HG03045 (cell line): ENCODE measurements around the gene NRXN3.
"Not testable (repeated sequence)": the region's sequence is repeated elsewhere in the genome, so short reads cannot be mapped to it uniquely, and the experiment has no call there.

Experiments used
- ATAC-seq: cut with Tn5 transposase; IDR thresholded peaks from one replicate; pipeline ENCODE4 v1.9.1; 2021; ENCODE audit warnings: mild to moderate bottlenecking, moderate library complexity; ENCODE audit not compliant: unreplicated experiment

NRXN3 gene

GRCh38 chr14:79098324-79098723 is 928.2 kb downstream of the NRXN3 start:
- no peak for ATAC-seq

GRCh38 chr14:79100578-79100977 is 930.4 kb downstream of the NRXN3 start:
- no peak for ATAC-seq

GRCh38 chr14:79101388-79101787 is 931.2 kb downstream of the NRXN3 start:
- no peak for ATAC-seq

GRCh38 chr14:79103764-79104163 is 933.6 kb downstream of the NRXN3 start:
- no peak for ATAC-seq

GRCh38 chr14:79110564-79110963 is 940.4 kb downstream of the NRXN3 start:
- not testable (repeated sequence) for ATAC-seq

DNA sequence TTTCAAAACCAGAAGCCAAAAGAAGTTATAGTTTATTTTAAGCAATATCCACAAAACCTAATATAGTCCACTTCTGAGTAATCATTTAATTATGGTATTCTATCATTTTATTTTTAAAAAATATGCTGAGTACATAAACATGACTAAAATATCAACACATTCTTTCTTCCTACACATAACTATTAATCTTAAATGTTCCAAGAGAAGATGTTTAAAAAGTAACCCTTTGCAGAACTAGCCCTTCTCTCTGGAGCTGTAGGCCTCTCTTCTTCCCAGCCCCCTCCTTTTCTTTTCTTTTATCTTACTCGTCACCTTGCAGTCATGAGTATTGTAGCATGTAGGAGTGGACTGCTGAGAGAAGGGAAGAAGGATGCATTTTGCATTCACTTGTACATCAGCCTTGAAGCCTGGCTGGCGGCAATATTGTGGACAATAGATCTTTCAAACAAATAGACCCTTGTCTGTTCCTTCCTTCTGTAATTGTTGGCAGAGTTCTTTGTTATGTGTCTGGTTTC is 941.9 kb downstream of the NRXN3 start:
- ATAC-seq, result no peak

- no peak for ATAC-seq
Measured at GRCh38 chr14:79117561-79117960, 947.4 kb downstream of the NRXN3 start.

GRCh38 chr14:79118291-79118690 is 948.1 kb downstream of the NRXN3 start:
- ATAC-seq, result no peak

DNA sequence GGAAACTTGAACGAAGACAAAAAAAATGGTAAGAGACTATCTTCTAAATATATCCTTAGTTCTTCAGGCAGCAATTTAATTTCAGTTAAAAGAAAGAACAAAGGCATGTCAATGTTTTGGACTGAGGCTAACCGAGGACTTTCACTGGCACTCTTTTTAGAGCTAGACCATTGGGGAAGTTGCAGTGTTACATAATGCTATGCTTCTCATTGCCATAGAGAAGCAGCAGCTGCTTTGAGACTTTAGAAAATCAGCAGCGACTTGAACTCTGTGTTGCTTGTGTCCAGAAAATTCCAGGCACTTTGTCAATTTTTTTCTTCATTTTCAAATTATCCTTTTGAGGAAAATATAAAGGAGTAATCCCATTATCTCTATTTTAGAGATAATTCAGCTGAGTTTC is 964.2 kb downstream of the NRXN3 start:
- no peak for ATAC-seq

GRCh38 chr14:79136071-79137044 is 966.2 kb downstream of the NRXN3 start:
- ATAC-seq, result no peak

- no peak for ATAC-seq
Measured at GRCh38 chr14:79137045-79137430, 966.9 kb downstream of the NRXN3 start.

GRCh38 chr14:79137836-79138235 is 967.7 kb downstream of the NRXN3 start:
- ATAC-seq, result no peak

- no peak for ATAC-seq
Measured at GRCh38 chr14:79144896-79145295, 974.7 kb downstream of the NRXN3 start.

- ATAC-seq, result no peak
Measured at GRCh38 chr14:79150226-79150625, 980.1 kb downstream of the NRXN3 start.

- ATAC-seq, result no peak
Measured at GRCh38 chr14:79157369-79157768, 987.2 kb downstream of the NRXN3 start.

DNA sequence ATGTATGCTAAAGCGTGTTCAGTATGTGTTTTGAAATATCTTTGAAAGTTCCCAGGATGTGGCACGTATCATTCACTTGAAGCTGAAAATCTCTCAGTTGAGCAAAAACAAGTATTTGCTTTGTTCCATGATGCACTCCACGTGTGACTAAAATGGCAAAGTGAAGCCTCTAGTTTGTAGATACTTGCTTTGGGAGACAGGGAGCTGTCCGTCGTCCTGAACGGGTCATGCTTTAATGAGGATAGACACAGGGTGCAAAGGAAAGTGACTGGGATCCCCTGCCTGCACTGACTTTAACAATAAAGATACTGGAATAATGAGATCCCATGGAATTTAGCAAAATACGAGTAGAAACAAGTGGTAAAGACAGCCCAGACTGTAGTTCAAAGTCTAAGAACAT is 991.4 kb downstream of the NRXN3 start:
- no peak for ATAC-seq

GRCh38 chr14:79162833-79163232 is 992.7 kb downstream of the NRXN3 start:
- no peak for ATAC-seq

- no peak for ATAC-seq
Measured at GRCh38 chr14:79165471-79166090, 995.4 kb downstream of the NRXN3 start.

- no peak for ATAC-seq
Measured at GRCh38 chr14:79166171-79166570, 996.0 kb downstream of the NRXN3 start.

DNA sequence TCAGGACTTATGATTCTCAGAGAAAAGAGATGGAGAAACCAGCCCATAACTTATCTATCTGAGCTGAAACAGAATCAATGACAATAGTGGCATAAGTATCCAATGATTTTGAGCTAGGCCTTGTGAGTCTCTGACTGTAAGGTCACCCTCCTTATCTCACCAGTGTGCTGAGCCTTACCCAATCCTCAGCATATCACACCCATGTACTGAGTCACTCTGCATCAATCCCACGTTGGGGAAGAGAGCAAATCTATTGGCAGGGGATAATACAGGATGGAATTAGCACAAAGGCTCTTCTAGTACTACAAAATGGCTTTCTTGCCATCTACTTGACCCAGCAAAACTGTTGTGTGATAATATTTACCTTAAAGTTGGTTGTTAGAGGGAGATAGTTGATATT is 997.8 kb downstream of the NRXN3 start:
- no peak for ATAC-seq

DNA sequence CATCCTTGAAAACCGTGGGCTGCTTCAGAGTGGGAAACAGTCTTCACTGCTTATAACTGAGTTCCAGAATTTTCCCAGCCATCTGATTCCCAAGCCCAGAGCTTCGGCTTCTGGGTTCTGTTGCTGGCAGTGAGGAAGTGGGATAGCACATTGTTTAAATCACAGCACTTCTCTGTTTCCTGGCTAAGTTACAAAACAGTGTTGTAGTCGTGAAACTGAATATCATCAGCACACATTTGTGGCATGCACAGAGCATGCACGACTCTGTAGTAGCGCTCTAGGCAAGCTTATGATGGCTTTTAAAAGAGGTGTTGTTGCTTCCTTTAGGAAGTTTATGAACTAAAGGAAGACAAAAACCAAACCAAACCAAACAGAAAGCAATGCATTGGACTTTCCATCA is 1005.5 kb downstream of the NRXN3 start:
- ATAC-seq, result no peak

DNA sequence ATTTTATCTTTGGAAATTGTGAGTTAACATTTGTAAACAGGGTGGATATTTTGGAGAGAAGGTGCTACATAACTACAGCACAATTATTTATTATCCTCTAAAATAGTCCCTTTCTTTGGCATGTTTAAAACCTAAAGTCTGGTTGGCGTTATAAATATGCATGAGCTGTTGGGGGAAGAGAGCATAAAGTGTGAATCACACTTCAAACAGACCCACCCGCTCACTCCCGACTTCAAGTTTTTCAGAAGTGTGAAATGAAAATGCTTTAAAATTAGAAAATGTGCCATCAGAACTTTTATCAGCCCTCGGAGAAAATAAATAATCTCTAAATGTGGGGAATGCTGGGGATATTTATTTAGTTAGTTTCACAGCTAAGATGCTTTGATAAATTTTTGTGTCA is 1006.9 kb downstream of the NRXN3 start:
- ATAC-seq, result no peak
